ENCODE results near the gene ADAMTSL2.
"Not testable (repeated sequence)": the region's sequence is repeated elsewhere in the genome, so short reads cannot be mapped to it uniquely, and the experiment has no call there.

The ADAMTSL2 gene

DNA sequence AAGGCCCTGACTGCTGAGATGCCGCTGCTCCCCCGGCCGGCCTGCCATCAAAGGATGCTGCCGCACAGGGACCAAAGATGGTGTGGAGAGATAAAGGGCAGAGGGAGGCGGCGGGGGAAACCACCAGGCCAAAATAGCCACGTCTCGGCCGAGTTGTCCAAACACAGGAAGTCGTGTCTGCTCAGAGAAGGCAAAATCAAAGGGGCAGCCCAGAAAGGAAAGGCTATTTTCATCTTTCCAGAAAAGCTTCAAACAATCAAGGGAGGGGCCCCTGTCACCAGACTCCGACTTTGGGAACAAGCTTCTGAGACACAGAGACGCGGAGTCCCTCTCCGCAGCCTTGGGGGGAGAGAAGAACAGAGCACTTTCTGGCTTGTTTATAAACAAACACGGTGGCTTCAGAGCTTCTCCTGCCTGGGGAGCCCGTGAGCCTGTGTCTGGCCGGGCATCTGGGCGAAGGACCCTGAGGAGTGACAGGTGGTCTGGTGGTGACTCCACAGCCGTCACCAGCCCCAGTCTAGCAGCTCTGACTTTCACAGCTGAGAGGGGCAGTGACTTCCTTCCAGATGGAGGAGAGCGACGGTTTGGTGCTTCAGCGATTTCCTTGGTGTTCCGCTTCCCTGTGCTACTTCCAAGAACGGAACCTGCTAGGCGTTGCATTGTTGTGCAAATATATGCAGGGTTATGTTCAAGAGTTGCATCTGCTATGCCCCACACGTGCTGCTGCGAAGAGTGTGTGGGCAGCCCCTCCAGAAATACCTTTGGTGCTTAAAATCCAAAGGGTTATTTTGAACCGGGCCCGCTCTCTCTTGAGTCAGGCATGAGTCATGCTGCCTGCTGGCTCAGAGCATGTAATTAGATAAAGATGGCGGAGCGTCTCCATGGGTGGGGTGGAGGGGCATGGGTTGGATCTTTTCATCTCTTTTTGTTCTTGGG is 24.0 kb downstream of the ADAMTSL2 start:
- DNase-seq (ENCODE audit: low spot score) = peak; percentile 68

DNA sequence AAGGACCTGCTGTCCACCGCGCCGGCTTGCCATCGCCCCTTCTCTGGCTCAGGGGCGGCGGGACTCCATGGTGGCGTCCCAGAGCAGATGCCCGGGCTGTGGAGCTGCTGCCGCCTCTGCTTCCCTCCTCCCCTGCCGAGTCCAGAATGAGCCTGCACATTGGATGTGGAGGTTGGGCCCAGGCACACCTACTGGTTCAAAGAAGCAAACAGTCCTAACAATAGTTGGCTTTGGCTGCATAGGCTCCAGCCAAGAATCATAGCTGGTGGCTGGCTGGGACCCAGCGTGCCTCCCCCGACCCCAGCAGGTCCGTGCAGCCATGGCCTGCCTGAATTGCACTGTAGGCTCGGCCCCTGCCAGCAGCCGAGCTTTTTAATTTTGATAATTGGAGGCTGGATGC is 25.8 kb downstream of the ADAMTSL2 start:
- DNase-seq (ENCODE audit: low spot score) = no peak

DNA sequence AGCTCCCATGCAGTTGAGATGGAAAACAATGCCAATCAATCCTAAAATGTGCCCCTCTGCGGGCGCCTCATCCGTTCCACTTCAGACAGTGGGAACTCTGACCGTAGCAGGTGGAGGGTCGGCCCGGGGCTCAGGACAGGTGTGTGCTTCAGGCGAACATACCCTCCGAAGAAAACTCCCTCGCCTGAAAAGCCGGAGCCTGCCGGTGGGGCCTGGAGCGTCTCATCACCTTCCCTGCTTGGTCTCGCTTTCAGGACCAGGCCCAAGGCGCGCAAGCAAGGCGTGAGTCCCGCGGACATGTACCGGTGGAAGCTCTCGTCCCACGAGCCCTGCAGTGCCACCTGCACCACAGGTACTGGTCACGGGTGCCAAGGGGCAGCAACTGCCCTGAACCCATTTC is 26.4 kb downstream of the ADAMTSL2 start:
- DNase-seq (ENCODE audit: low spot score) = no peak

DNA sequence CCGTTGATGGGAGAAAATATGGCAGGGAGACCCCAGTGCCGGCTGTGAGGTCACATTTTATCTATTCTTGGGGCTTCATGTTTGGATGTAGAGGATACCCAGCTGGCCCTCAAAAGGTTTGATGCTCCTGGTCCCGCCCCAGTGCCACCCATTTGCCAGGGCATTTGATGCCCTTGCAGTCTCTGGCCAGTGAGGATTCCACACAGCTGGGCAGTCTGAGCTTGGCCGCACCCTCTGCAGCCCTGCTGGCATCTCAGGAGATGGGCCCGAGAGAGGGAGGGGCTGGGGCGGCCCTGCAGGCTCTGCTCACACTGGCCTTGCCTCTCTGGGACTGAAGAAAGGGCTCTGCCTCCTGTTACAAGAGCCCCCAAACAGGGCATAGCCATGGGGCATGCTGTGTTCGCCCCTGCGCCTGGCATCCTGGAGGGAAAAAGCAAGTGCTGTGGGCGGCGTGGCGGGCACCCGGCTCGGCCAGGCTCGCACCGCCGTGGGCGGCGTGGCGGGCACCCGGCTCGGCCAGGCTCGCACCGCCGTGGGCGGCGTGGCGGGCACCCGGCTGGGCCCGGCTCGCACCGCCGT is 27.6 kb downstream of the ADAMTSL2 start:
- no peak for DNase-seq (ENCODE audit: low spot score)

DNA sequence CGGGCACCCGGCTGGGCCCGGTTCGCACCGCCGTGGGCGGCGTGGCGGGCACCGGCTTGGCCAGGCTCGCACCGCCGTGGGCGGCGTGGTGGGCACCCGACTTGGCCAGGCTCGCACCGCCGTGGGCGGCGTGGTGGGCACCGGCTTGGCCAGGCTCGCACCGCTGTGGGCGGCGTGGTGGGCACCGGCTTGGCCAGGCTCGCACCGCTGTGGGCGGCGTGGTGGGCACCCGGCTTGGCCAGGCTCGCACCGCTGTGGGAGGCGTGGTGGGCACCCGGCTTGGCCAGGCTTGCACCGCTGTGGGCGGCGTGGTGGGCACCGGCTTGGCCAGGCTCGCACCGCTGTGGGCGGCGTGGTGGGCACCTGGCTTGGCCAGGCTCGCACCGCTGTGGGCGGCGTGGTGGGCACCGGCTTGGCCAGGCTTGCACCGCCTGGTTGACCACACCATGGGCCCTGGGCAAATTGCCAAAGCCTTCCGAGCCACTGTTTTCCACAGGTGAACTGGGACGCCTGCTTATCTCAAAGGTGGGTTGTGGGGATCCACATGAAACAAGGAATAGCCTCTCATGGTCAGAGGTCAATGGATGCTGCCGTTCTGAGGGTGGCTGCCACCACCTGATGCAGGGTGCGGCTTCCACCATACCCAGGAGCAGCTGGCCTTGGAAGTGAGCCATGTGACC is 28.2 kb downstream of the ADAMTSL2 start:
- no peak for DNase-seq (ENCODE audit: low spot score)

DNA sequence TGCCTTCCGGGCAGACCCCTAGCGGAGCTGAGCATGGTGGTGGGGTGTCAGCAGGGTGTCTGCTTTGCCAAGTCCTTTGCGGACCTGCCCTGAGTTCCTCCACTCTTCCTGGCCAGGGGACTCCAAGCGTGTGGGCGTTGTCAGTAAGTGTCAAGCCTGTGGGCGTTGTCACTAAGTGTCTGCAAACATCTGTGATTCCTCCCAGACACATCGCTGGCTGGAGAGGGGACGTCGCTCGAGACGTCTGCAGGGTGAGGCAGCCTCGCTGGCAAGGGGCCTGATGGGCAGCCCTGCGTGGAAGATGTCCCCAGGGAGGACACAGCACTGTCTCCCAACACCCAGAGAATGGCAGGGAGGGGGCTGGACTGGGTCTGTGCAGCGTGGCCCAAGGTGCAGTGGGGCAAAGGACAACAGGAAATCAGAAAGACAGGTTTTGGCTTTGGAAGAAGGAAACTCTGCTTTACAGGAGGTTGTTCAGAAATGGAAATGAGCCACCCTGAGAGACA is 28.8 kb downstream of the ADAMTSL2 start:
- DNase-seq (ENCODE audit: low spot score) = no peak

DNA sequence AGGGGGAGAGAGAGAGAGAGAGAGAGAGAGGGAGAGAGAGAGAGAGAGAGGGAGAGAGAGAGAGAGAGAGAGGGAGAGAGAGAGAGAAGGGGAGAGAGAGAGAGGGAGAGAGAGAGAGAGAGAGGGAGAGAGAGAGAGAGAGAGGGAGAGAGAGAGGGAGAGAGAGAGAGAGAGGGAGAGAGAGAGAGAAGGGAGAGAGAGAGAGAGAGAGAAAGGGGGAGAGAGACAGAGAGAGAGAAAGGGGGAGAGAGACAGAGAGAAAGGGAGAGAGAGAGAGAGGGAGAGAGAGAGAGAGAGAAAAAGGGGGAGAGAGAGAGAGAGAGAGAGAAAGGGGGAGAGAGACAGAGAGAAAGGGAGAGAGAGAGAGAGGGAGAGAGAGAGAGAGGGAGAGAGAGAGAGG is 29.3 kb downstream of the ADAMTSL2 start:
- not testable (repeated sequence) for DNase-seq (ENCODE audit: low spot score)

DNA sequence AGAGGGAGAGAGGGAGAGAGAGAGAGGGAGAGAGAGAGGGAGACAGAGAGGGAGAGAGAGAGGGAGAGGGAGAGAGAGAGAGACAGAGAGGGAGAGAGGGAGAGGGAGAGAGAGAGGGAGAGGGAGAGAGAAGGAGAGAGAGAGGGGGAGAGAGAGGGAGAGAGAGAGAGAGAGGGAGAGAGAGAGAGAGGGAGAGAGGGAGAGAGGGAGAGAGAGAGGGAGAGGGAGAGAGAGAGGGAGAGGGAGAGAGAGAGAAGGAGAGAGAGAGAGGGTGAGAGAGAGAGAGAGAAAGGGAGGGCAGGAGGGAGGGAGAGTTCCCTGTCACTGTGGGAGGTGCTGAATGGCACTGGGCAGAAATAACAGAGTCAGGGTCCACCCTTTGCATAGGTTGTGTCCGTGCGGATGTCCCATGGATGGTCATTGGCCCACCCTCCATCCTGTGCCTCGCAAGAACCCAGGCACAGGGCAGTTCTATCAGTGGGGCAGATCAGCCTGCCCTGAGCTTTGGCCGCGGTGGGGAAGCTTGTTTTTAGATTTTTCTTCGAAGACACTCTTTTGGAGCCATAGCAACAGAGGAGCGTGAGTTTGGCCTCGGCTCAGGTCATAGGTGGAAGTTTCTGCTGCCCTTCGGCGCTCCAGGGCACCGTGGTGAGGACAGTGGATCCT is 30.1 kb downstream of the ADAMTSL2 start:
- no peak for DNase-seq (ENCODE audit: low spot score)

DNA sequence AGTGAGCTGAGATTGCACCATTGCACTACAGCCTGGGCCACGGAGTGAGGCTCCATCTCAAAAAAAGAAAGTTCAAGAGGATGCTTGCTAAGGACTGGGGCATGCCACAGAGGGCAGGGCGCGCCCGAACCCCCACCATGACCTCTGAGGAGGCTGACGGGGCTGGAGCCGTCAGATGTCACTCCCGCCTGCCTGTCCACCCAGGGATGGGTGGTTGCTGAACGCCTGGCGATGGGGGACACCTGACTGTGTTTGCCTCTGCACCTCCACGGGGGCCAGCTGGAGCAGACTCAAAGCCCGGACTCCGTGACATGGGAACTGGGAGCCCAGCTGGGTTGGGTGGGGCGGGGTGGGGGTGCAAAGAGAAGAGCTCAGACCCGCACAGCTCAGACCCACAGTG is 31.9 kb downstream of the ADAMTSL2 start:
- no peak for DNase-seq (ENCODE audit: low spot score)

DNA sequence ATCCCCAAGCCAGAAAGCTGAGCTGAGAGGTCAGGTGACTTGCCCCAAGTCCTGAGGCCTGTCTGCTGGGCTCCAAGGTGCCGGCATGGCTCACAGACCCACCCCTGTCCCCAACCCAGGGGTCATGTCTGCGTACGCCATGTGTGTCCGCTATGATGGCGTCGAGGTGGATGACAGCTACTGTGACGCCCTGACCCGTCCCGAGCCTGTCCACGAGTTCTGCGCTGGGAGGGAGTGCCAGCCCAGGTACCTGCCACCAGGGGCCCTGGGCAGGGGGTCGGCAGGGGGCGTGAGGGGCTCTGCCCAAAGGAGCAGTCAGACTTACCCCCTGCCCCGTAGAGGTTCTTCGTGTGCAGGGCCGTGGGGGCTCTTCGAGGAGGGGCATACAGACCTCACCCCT is 32.3 kb downstream of the ADAMTSL2 start:
- DNase-seq (ENCODE audit: low spot score) = no peak

DNA sequence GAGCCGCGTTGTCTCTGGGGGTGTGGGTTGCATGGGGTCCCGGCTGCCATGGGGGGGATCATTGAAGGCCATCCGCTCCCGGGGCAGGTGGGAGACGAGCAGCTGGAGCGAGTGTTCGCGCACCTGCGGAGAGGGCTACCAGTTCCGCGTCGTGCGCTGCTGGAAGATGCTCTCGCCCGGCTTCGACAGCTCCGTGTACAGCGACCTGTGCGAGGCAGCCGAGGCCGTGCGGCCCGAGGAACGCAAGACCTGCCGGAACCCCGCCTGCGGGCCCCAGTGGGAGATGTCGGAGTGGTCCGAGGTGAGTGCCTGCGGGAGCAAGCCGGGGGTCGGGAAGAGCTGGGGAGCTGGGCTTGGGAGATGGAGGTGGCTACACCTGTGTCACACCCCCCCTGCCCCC is 33.7 kb downstream of the ADAMTSL2 start:
- no peak for DNase-seq (ENCODE audit: low spot score)

DNA sequence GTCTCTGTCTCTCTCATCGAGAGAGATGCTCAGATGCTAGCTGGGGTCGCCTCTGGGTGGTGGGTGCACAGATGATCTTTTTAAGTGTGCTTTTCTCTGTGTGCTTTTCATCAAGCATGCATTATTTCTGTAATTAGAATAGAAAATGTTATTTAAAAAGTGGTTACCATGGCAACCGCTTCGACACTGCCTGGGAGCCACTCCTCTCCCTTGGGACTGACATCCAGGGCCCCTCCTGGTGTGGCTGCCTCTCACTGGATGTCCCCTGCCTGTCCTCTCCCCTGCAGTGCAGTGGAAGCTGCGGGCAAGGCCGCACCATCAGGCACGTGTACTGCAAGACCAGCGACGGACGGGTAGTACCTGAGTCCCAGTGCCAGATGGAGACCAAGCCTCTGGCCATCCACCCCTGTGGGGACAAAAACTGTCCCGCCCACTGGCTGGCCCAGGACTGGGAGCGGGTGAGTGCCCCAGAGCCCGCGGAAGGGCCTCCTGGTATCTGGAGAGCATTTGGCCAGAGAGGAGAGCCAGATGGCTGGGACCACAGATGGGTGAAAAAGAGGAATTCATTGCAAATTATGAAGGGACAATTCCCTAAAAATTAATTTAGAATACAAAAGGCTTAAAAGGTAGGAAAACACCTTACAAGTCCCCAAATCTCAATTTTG is 34.7 kb downstream of the ADAMTSL2 start:
- DNase-seq (ENCODE audit: low spot score) = no peak

DNA sequence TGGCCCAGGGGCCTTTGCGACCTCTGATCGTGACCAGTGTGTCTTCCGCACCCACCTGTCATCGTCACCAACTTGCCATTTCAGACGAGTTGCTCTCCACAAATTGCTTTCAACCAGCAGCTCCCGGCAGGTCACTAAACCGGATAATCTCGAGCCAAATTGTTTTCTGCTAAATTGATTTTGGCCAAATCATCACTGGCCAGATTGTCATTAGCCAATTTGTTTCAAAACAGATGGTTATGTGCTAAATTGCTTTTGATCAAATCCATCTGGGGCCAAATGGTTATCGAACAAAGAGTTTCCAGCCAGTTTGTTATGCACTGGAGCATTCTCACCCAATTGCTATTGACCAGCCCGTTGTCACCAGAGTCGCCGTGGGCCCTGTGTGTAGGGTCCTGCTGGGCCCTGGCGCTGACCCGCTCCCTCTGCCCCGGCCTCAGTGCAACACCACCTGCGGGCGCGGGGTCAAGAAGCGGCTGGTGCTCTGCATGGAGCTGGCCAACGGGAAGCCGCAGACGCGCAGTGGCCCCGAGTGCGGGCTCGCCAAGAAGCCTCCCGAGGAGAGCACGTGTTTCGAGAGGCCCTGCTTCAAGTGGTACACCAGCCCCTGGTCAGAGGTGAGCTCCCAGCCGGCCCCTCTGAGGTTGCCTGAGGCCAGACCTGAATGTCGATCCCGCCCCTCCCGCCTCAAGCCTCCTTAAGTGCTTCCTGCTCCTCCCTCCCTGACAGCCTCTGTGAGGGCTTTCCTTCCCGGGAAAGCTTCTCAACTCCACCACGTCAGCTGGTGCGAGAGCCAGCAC is 35.6 kb downstream of the ADAMTSL2 start:
- no peak for DNase-seq (ENCODE audit: low spot score)

DNA sequence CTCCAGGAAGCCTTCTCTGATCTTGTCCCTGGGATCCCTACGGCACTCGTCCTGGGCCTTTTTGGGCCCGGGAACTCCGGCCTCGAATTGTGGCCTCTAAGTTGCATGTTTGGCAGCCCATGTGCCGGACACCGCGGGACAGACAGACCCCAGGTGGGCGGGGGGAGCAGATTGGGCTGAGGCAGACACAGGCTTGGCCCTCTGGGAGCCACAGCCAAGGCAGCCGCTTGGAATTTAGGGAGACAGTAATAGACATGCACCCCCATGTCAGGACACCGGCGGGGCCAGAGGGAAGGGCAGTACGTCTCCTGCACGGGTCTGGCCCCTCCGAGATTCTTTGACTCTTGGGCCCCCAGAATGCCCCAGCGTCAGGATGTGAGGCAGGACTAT is 36.2 kb downstream of the ADAMTSL2 start:
- DNase-seq (ENCODE audit: low spot score) = no peak

DNA sequence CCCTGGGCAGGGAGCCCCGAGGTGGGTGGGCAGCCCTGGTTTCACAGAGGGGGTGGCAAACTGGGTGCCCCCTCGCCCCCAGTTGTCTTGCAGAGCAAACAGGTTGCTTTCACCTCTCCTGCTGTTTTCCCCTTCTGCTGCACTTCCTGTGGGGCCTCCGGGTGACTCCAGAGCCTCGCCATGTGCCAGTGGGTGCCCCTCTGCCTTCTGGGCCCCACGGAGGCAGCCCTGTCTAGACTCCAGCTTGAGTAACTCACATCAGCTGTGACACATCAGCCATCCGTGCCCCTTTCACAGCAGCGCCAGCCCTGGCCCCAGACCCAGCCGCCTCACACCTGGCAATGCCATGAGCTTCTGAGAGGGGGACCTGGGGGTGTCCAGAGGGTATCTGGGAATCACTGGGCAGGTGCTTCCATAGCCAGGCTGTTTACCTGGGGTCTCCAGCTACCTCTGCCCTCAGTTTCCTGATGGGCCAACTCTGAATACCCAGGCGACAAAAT is 36.9 kb downstream of the ADAMTSL2 start:
- no peak for DNase-seq (ENCODE audit: low spot score)

DNA sequence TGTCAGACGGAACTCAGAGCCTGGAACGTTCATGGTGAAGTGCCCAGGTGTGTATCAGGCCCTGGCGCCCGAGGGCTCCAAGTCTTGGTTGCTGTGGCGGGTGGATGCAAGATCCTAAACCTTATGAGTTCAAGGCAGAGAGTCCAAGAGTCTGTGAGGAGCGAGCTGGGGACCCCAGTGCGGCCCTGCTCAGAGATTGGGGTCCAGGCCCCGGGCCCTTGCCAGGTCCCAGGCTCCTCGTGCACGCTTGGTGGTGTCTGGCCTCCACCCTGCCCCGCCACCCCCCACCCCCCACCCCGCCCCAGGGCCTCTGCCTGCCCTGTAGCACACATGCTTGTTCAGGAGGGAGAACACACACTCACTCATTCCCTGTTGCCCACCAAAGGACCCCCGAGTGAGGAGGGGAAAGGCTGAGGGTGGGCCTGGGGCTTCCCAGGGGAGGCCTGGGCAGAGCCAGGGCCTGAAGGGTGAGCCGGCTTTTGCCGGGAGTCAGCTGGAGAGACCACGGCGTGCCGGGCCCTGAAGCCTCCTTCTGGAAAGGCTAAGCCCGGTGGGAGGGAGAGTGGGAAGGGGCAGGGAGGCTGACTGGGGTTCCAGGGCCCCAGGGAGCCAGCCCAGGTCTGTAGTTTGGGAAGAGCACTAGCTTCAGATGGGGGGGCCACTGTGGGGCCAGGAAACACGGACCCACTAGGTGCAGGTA is 37.5 kb downstream of the ADAMTSL2 start:
- DNase-seq (ENCODE audit: low spot score) = no peak

DNA sequence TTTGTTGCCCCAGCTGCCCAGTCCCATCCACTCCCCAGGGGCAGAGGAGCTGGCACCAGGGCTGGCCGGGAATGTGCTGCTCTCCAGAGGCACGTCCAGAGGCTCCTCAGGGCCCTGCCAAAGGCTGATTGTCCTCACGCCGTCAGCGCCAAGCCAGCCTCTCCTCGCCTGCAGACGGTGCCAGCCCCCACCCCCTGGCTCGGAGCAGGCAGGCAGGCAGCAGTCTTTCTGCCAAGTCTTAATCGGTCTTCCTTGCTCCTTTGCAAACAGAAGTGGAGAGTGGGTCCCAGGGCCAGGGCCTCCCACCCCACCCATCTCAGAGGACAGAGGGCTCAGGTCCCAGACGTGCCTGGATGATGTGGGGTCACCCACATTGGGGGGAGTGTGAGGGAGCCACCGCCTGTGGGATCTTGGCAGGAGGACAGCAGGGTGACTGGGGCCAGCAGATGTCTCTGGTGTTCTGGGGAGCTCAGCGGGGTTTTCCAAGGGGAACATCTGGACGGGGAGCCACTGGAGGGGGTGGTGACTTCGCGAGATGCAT is 38.4 kb downstream of the ADAMTSL2 start:
- no peak for DNase-seq (ENCODE audit: low spot score)

DNA sequence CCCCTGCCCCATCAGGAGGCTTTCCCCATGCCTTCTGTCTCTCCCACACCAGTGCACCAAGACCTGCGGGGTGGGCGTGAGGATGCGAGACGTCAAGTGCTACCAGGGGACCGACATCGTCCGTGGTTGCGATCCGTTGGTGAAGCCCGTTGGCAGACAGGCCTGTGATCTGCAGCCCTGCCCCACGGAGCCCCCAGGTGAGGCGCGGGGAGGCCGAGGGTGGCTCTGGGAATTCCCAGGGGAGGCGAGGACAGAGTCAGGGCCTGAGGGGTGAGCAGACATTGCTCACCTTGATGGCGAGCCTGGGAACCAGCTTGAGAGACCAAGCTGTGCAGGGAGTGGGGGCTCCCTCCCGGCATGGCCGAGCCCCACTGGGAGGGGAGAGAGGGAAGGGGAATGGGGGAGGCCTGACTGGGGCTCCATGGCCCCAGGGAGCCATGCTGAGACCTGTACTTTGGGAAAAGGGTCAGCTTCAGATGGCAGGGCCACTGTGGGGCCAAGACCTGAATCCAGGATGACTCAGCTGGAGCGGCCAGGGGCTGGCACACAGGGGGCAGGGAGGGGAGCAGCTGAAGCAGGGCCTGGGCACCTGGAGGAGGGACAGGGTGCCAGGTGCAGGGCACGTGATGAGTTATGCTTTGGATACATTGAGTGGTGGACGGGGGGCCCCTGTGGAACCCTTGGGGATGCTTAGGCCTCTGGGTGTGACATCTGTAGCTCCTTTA is 39.4 kb downstream of the ADAMTSL2 start:
- DNase-seq (ENCODE audit: low spot score) = no peak

DNA sequence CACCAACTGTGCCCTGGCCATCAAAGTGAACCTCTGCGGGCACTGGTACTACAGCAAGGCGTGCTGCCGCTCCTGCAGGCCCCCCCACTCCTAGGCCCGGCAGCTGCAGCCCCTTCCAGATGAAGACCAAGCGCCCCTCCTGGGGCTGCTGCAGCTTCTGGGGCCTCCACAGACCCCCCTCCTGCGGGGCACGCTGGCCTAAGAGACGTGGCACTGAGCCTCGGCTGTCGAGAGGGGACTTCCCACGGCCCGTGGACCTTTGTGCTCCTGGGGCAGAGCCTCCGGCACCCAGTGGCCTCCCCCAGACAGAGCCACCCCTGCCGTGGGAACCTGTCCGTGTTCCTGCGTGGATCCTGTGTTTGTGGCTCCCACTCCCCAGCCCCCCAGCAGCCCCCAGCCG is 40.3 kb downstream of the ADAMTSL2 start:
- DNase-seq (ENCODE audit: low spot score) = no peak
